Adrenal gland (tissue), 19 donors: ENCODE results near the gene KRTAP8-1. TPM values are rescaled to one million over a fixed set of nuclear protein-coding genes. Genes with fewer than 3 reads are reported as not detected.

Experiments used
- DNase-seq, 7 donors: peaks; one replicate each; pipeline ENCODE4 v3.0.0-alpha.2; 2019 to 2020
- H3K27ac ChIP-seq, 5 donors: fragments of 200-600 bp; sonication (generic) in 4 of 5; 1 replicate in 3 of 5; 2 replicates in 2 of 5; pipeline versions ENCODE4 v1.5.1 to v1.8.0; 2016 to 2020; ENCODE audit warnings: mild to moderate bottlenecking in 1 of 5
- H3K27me3 ChIP-seq: fragments of 200-600 bp; 2 replicates; pipeline ENCODE4 v1.8.0; 2021
- H3K36me3 ChIP-seq, 2 donors: fragments of 200-600 bp; replicated peaks in 1 of 2; 1 replicate in 1 of 2; 2 replicates in 1 of 2; pipeline versions ENCODE4 v1.5.1 to v1.8.0; 2018 to 2022
- H3K4me1 ChIP-seq, 2 donors: fragments of 200-600 bp; replicated peaks in 1 of 2; 1 replicate in 1 of 2; 2 replicates in 1 of 2; pipeline versions ENCODE4 v1.5.1 to v1.8.0; 2018 to 2021
- H3K4me3 ChIP-seq, 4 donors: fragments of 200-600 bp; sonication (generic) in 3 of 4; one replicate each; pipeline ENCODE4 v1.5.1; 2016 to 2018
- H3K9me3 ChIP-seq, 3 donors: fragments of 200-600 bp; sonication (generic) in 1 of 3; replicated peaks in 1 of 3; 1 replicate in 2 of 3; 2 replicates in 1 of 3; pipeline versions ENCODE4 v1.5.1 to v1.8.0; 2016 to 2021
- POLR2A ChIP-seq, 2 donors: fragments of 450-650 bp; IDR thresholded peaks; one replicate each; pipeline ENCODE4 v1.6.1; 2017; ENCODE audit warnings: antibody characterized with exemption in 2 of 2, mild to moderate bottlenecking in 2 of 2, moderate library complexity in 1 of 2
- WGBS, 4 donors: extraction: QIAGEN DNeasy Blood & Tissue Kit in 2 of 4; methylation state at CpG; one replicate each; pipeline versions ENCODE4 v1.1.5 to v1.1.7; 2013 to 2017; 5-methylcytosine and 5-hydroxymethylcytosine counted together
- intact Hi-C, 2 donors: fragments of 100-400 bp; cut with DNase I; formaldehyde crosslinking; loops; one replicate each; pipeline versions ENCODE4 v1.14.1 to v1.15.0; 2022 to 2023
- long read RNA-seq, 10 donors: library from polyadenylated mRNA in 3 of 10; unstranded in 2 of 10; stranded (forward) in 1 of 10; transcript quantifications; one replicate each; pipeline ENCODE4 v2.0.0 and lab custom pipeline, GENCODE V29; 2021 to 2026
- polyA plus RNA-seq, 3 donors: library from polyadenylated mRNA; stranded (reverse); fragments of 200-250 nt in 2 of 3; fragments of 350-450 nt in 1 of 3; fragmentation: Illumina TruSeq in 1 of 3; extraction: RNeasy Lipid Tissue Mini Kit (QIAGEN cat#74804) in 1 of 3; gene quantifications; one replicate each; pipeline ENCODE4 v1.2.3, GENCODE V29; 2013 to 2014
- total RNA-seq, 9 donors: library from RNA; depleted of rRNA in 4 of 9; stranded (reverse); fragments of >200 nt in 4 of 9; fragments of 120-200 nt in 1 of 9; fragmentation: NEBNext Ultra II Directional in 1 of 9; extraction: Animal tissue kit (Norgen Biotek cat#: 25700) in 1 of 9; gene quantifications; one replicate each; pipeline versions ENCODE4 v1.1.0 to v1.2.4, GENCODE V29; 2013 to 2023
- TF ChIP-seq, protein P1 (sequence below), 6 experiments: fragments of 450-650 bp in 4 of 6; fragments of 200-600 bp in 2 of 6; sonication (generic) in 1 of 6; IDR thresholded peaks; 1 replicate in 5 of 6; 2 replicates in 1 of 6; pipeline versions ENCODE4 v1.5.1 to v1.8.0; 2016 to 2021; ENCODE audit warnings: antibody characterized with exemption in 6 of 6, mild to moderate bottlenecking in 2 of 6, moderate library complexity in 1 of 6
- donor health status: healthy with polysubstance abuse.
- donor health status: Bipolar disorder and iron deficiency.
- donor health status: DM: yes; HTN: yes; CAD: no.
- donor health status: DM: no; HTN: no; CAD: no.
- donor health status: DM: no; HTN: no; CAD: no.
- donor health status: DM: yes; HTN: yes; CAD: no.

The KRTAP8-1 gene, protein sequence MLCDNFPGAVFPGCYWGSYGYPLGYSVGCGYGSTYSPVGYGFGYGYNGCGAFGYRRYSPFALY
- not detected for total RNA-seq
- polyA plus RNA-seq, result not detected
- long read RNA-seq, donor 1, result 0 reads
- long read RNA-seq, donor 2, result 0 reads
- long read RNA-seq, donor 3, result 0 reads
- long read RNA-seq, donor 4, result 0 reads
- long read RNA-seq, donor 5, result 0 reads
- long read RNA-seq, donor 6, result 0 reads
- long read RNA-seq, donor 7, result 0 reads
- long read RNA-seq, donor 8, result 0 reads
- long read RNA-seq, donor 9, result 0 reads
- long read RNA-seq, donor 10, result 0 reads

DNA sequence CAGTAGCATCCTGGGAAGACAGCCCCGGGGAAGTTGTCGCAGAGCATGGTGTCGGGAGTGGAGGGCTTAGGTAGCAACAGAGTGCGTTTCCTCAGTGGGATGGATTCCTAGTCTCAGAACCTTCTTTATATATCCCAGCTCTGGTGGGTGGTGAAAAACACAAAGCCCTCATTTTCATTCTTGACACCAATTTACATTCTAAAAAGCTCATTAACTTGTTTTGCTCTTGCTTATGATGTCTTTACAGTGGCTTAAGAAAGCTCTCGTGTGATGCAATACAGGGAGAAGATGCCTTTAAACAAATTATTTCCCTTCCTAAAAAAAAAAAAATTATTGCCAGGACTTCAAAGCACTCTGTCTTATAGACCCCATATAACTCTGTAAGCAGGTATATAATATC is at the start of gene KRTAP8-1:
Gene KRTAP8-1, minus strand, starts transcription at position 101 of the 400 bp plus-strand sequence. Its CDS starts 54 bp downstream, at position 47.
- Histone ChIP-seq H3K9me3 (no peaks in the 10 kb centered on the region), H3K27me3 (no peaks in the 10 kb centered on the region), H3K27ac (no peak within 1 kb of the TSS), H3K36me3 (no peaks in the 10 kb centered on the region), H3K4me3 (no peak within 1 kb of the TSS), H3K4me1 (no peaks in the 10 kb centered on the region)
- DNase-seq, result no peak
- TF ChIP-seq, protein P1, sequence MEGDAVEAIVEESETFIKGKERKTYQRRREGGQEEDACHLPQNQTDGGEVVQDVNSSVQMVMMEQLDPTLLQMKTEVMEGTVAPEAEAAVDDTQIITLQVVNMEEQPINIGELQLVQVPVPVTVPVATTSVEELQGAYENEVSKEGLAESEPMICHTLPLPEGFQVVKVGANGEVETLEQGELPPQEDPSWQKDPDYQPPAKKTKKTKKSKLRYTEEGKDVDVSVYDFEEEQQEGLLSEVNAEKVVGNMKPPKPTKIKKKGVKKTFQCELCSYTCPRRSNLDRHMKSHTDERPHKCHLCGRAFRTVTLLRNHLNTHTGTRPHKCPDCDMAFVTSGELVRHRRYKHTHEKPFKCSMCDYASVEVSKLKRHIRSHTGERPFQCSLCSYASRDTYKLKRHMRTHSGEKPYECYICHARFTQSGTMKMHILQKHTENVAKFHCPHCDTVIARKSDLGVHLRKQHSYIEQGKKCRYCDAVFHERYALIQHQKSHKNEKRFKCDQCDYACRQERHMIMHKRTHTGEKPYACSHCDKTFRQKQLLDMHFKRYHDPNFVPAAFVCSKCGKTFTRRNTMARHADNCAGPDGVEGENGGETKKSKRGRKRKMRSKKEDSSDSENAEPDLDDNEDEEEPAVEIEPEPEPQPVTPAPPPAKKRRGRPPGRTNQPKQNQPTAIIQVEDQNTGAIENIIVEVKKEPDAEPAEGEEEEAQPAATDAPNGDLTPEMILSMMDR (IDR thresholded peaks at IDR 0.05), result no peak
- no peak for TF ChIP-seq POLR2A (IDR thresholded peaks at IDR 0.05)
- 75 to 90% (median 85%) methylated on average over 5 of the region's 5 CpGs for WGBS, 4 donors
- intact Hi-C loops, result no loop called here

DNA sequence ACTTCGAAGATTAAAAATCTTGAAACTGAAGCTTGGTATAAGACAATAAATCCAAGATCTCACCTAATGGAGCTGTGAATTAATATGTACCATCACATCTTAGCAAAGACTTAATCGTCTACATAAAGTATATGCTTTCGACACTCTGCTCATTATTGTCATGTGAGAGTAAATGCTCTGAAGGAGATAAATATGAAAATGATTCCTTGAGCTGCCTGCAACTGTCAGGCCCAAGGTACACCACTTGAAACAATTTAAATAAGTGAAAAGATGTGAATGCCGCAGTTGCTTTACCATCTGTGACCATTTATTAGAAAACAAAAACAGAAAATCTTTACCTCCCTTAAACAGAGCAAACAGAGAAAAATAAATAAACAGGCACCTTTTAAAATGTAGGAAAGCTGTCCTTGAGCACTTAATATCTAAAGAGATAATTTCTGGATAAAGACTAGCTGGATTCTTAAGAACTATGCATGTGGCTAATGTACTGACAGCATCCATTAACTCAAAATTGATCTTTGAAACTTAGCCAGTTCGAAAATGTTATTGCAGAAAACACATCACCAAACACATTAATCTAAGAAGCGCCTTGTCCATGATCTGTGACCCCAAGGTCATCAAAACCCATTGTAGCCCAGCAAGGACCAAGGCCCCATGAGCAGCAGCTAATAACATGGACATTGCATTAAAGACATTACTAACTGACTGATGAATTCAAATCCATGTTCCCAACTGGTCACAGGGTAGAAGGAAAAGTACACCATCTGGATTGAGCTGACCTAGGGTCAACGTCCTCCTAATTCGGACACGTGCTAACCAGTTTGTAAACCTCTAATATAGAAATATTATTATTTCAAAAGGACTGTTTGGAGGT is 34.8 kb upstream of the KRTAP8-1 start:
- 62 to 64% (median 63%) methylated on average over 9 of the region's 9 CpGs for WGBS, 4 donors
- intact Hi-C loops, result no loop called here

DNA sequence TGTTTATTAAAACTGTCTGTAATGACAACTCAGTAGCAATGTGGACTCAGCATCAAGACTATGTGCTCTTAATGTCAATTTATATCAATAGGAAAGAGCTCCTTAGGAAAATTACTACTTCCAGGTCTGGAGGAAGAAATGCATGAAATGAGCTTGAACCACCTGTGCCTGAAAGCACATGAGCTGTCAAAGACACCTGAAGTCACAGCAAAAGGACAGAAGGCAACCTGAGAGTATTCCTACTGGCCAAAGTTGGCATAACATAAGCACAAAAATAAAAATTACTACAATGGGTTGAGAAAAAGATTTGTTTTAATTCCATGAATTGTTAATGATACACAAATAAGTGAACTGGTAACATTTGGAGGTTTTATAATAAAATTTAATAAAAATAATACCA is 29.9 kb upstream of the KRTAP8-1 start:
- no peak overlapping the region for H3K4me3 ChIP-seq
- H3K36me3 ChIP-seq, result no peaks in the 10 kb centered on the region
- DNase-seq, result no peak
- intact Hi-C loops, result no loop called here
- H3K9me3 ChIP-seq, result no peaks in the 10 kb centered on the region
- no peaks in the 10 kb centered on the region for H3K27me3 ChIP-seq
- TF ChIP-seq POLR2A (IDR thresholded peaks at IDR 0.05), result no peak
- TF ChIP-seq, protein P1 (IDR thresholded peaks at IDR 0.05), result no peak
- H3K27ac ChIP-seq, result no peak overlapping the region
- no peaks in the 10 kb centered on the region for H3K4me1 ChIP-seq

More for the DNA sequence above, 34.8 kb upstream of the KRTAP8-1 start:
- Histone ChIP-seq H3K27ac (no peak overlapping the region), H3K4me3 (no peak overlapping the region), H3K9me3 (no peaks in the 10 kb centered on the region), H3K36me3 (no peaks in the 10 kb centered on the region), H3K27me3 (no peaks in the 10 kb centered on the region), H3K4me1 (no peaks in the 10 kb centered on the region)
- no peak for DNase-seq
- TF ChIP-seq, protein P1 (IDR thresholded peaks at IDR 0.05), result no peak
- TF ChIP-seq POLR2A (IDR thresholded peaks at IDR 0.05), result no peak

DNA sequence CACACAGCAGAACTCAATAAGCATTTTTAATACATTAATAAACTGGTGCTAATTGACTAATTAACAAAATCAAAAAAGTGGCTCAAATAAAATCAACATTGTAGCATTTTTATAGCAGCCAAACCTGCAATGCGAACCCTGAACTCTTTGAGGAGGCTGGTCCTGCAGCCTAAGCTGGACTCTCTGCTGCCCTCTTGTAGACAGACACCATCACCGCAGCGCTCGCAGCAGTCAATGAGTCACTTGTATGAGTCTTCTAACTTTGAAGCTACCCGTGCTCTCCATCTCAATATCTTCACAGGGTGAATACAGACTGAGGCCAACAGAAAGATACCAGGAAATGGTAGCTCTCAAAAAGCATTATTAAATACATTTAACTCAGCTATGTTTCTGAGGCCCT is 26.2 kb upstream of the KRTAP8-1 start:
- H3K4me1 ChIP-seq, result no peaks in the 10 kb centered on the region
- H3K27me3 ChIP-seq, result no peaks in the 10 kb centered on the region
- no peak overlapping the region for H3K4me3 ChIP-seq
- peak in 5 of 7 donors; percentile 6 to 54 (median 24) for DNase-seq
- H3K9me3 ChIP-seq, result no peaks in the 10 kb centered on the region
- no peaks in the 10 kb centered on the region for H3K36me3 ChIP-seq
- no peak overlapping the region for H3K27ac ChIP-seq
- WGBS, 4 donors, result 26 to 38% (median 32%) methylated on average over 5 of the region's 5 CpGs
- intact Hi-C loops, result no loop called here
- TF ChIP-seq, protein P1 (IDR thresholded peaks at IDR 0.05), result peak in 1 of 6 experiments; percentile 28
- no peak for TF ChIP-seq POLR2A (IDR thresholded peaks at IDR 0.05)
